Peyer's patch (tissue), 4 donors: ENCODE data around the gene KIRREL3.

Source experiments
- CTCF ChIP-seq, 6 experiments: fragments of 450-650 bp in 4 of 6; fragments of 200-600 bp in 2 of 6; sonication (generic) in 1 of 6; IDR thresholded peaks; one replicate each; pipeline ENCODE4 v1.5.1; 2017 to 2019; ENCODE audit warnings: antibody characterized with exemption in 6 of 6, mild to moderate bottlenecking in 3 of 6, moderate library complexity in 1 of 6
- POLR2A ChIP-seq, 2 donors: fragments of 450-650 bp; IDR thresholded peaks; one replicate each; pipeline ENCODE4 v1.5.1; 2017; ENCODE audit warnings: antibody characterized with exemption in 2 of 2, mild to moderate bottlenecking in 2 of 2, moderate library complexity in 2 of 2

GRCh38 chr11:126892756-126893155 lies 107.8 kb downstream of the KIRREL3 start:
- TF ChIP-seq CTCF (IDR thresholded peaks at IDR 0.05) = no peak
- TF ChIP-seq POLR2A (IDR thresholded peaks at IDR 0.05) = no peak
